OCI-LY1 (cell line): ENCODE measurements around the gene SHMT2.

Experiments
- H2AFZ ChIP-seq: fragments of 200-600 bp; sonication (generic), shearing (Covaris generic); 2 replicates; pipeline ENCODE4 v1.6.0; 2014; ENCODE audit warnings: antibody characterized with exemption, mild to moderate bottlenecking, low read length
- H3F3A ChIP-seq: fragments of 200-600 bp; sonication (generic), shearing (Covaris generic); 2 replicates; pipeline ENCODE4 v1.6.0; 2014; ENCODE audit warnings: mild to moderate bottlenecking, antibody characterized with exemption, low read length, moderate library complexity; ENCODE audit not compliant: insufficient read depth
- H3K27ac ChIP-seq: fragments of 200-600 bp; sonication (generic); 2 replicates; pipeline ENCODE4 v1.5.1; 2014; ENCODE audit warnings: low read length, mixed run types, mild to moderate bottlenecking, low read depth; ENCODE audit not compliant: poor library complexity, severe bottlenecking
- H3K27me3 ChIP-seq: fragments of 200-600 bp; sonication (generic); 2 replicates; pipeline ENCODE4 v1.6.0; 2014; ENCODE audit warnings: antibody characterized with exemption, mild to moderate bottlenecking, low read length, moderate library complexity; ENCODE audit not compliant: insufficient read depth
- H3K36me3 ChIP-seq: fragments of 200-600 bp; sonication (generic); 2 replicates; pipeline ENCODE4 v1.6.1; 2014; ENCODE audit warnings: mild to moderate bottlenecking, antibody characterized with exemption, low read length, moderate library complexity, mixed read lengths; ENCODE audit not compliant: insufficient read depth
- H3K4me1 ChIP-seq: fragments of 200-600 bp; sonication (generic); 2 replicates; pipeline ENCODE4 v1.5.1; 2014; ENCODE audit warnings: mild to moderate bottlenecking, low read length, moderate library complexity; ENCODE audit not compliant: insufficient read depth, severe bottlenecking
- H3K4me2 ChIP-seq: fragments of 200-600 bp; sonication (generic), shearing (Covaris generic); 2 replicates; pipeline ENCODE4 v1.6.1; 2014; ENCODE audit warnings: low read length
- H3K4me3 ChIP-seq: fragments of 200-600 bp; sonication (generic); 2 replicates; pipeline ENCODE4 v1.5.1; 2014; ENCODE audit warnings: low read length, low read depth, mild to moderate bottlenecking, mixed read lengths; ENCODE audit not compliant: poor library complexity, severe bottlenecking
- H3K79me2 ChIP-seq: fragments of 200-600 bp; shearing (Covaris generic); 2 replicates; pipeline ENCODE4 v1.6.1; 2016; ENCODE audit warnings: mixed run types, low read length, mixed read lengths; ENCODE audit not compliant: insufficient read depth
- H3K9ac ChIP-seq: fragments of 200-600 bp; sonication (generic), shearing (Covaris generic); 2 replicates; pipeline ENCODE4 v1.6.1; 2014; ENCODE audit warnings: mild to moderate bottlenecking, low read length, mixed read lengths
- H3K9me2 ChIP-seq: fragments of 200-600 bp; sonication (generic), shearing (Covaris generic); 2 replicates; pipeline ENCODE4 v1.6.1; 2014; ENCODE audit warnings: low read depth, mild to moderate bottlenecking, low read length, mixed read lengths
- H3K9me3 ChIP-seq: fragments of 200-600 bp; shearing (Covaris generic); 2 replicates; pipeline ENCODE4 v1.6.1; 2014; ENCODE audit warnings: low read length, mixed read lengths
- H4K20me1 ChIP-seq: fragments of 200-600 bp; sonication (generic), shearing (Covaris generic); 2 replicates; pipeline ENCODE4 v1.6.0; 2016; ENCODE audit warnings: mild to moderate bottlenecking, low read length; ENCODE audit not compliant: insufficient read depth
- CTCF ChIP-seq: fragments of 200-600 bp; sonication (generic), shearing (Covaris generic); IDR thresholded peaks from 2 replicates; pipeline ENCODE4 v1.5.1; 2017; ENCODE audit warnings: mild to moderate bottlenecking, antibody characterized with exemption, low read length, moderate library complexity, mixed read lengths
- EZH2 ChIP-seq: fragments of 200-600 bp; sonication (generic), shearing (Covaris generic); IDR thresholded peaks from 2 replicates; pipeline ENCODE4 v1.8.0; 2017; ENCODE audit warnings: borderline replicate concordance, mixed run types, mild to moderate bottlenecking, antibody characterized with exemption, low read length, moderate library complexity, mixed read lengths

Gene SHMT2

GRCh38 chr12:57204454-57204853, 25.1 kb upstream of the SHMT2 start:
- no peaks in the 10 kb centered on the region for H3K79me2 ChIP-seq
- H4K20me1 ChIP-seq, result no peaks in the 10 kb centered on the region
- no peaks in the 10 kb centered on the region for H3K36me3 ChIP-seq
- no peaks in the 10 kb centered on the region for H3K4me1 ChIP-seq
- TF ChIP-seq CTCF, result no peak
- TF ChIP-seq EZH2, result no peak
- H3K9me2 ChIP-seq, result no peaks in the 10 kb centered on the region
- H3K27ac ChIP-seq, result no peak overlapping the region
- H2AFZ ChIP-seq, result no peak overlapping the region
- no peak overlapping the region for H3K4me2 ChIP-seq
- H3K27me3 ChIP-seq, result peaks cover 22% of the 10 kb centered on the region; the same call in 1 of the 2 replicates
- no peaks in the 10 kb centered on the region for H3K9me3 ChIP-seq
- H3K4me3 ChIP-seq, result no peak overlapping the region
- no peaks in the 10 kb centered on the region for H3F3A ChIP-seq
- H3K9ac ChIP-seq, result no peak overlapping the region

GRCh38 chr12:57205186-57205585, 24.3 kb upstream of the SHMT2 start:
- H3K27ac ChIP-seq, result no peak overlapping the region
- H3K27me3 ChIP-seq, result peaks cover 16% of the 10 kb centered on the region; the same call in 1 of the 2 replicates
- H2AFZ ChIP-seq, result no peak overlapping the region
- no peak overlapping the region for H3K9ac ChIP-seq
- H3K9me3 ChIP-seq, result no peaks in the 10 kb centered on the region
- H3K79me2 ChIP-seq, result no peaks in the 10 kb centered on the region
- no peaks in the 10 kb centered on the region for H3K9me2 ChIP-seq
- H3K4me2 ChIP-seq, result no peak overlapping the region
- H3K4me1 ChIP-seq, result peaks cover 2% of the 10 kb centered on the region
- no peaks in the 10 kb centered on the region for H4K20me1 ChIP-seq
- H3K36me3 ChIP-seq, result no peaks in the 10 kb centered on the region
- no peak overlapping the region for H3K4me3 ChIP-seq
- no peak for TF ChIP-seq EZH2
- no peak for TF ChIP-seq CTCF
- no peaks in the 10 kb centered on the region for H3F3A ChIP-seq

- Histone ChIP-seq H3K9me3 (no peaks in the 10 kb centered on the region), H3K9ac (no peak overlapping the region), H3K79me2 (no peaks in the 10 kb centered on the region), H4K20me1 (no peaks in the 10 kb centered on the region), H3K4me3 (no peak overlapping the region), H2AFZ (no peak overlapping the region), H3F3A (no peaks in the 10 kb centered on the region), H3K27ac (no peak overlapping the region), H3K9me2 (no peaks in the 10 kb centered on the region), H3K27me3 (peaks cover 16% of the 10 kb centered on the region; the same call in 1 of the 2 replicates), H3K36me3 (no peaks in the 10 kb centered on the region), H3K4me2 (no peak overlapping the region), H3K4me1 (peaks cover 9% of the 10 kb centered on the region)
- TF ChIP-seq CTCF, result no peak
- no peak for TF ChIP-seq EZH2
Measured at GRCh38 chr12:57205931-57206330, 23.6 kb upstream of the SHMT2 start.
